ENCODE data around the gene OSBPL10.
"Not testable (repeated sequence)": the region's sequence is repeated elsewhere in the genome, so short reads cannot be mapped to it uniquely, and the experiment has no call there.

Gene OSBPL10

GRCh38 chr3:31861826-31862225, 119.2 kb downstream of the OSBPL10 start:
- Histone ChIP-seq H3K9me3 (ENCODE audit: low read length) (no peaks in the 10 kb centered on the region), H3K4me3 (ENCODE audit: low read depth in 1 of 2, low read length in 2 of 2) (no peak overlapping the region), H3K4me1 (ENCODE audit: insufficient read depth, low read length) (no peaks in the 10 kb centered on the region), H3K27ac (ENCODE audit: low read depth, low read length) (no peak overlapping the region), H3K27me3 (ENCODE audit: control insufficient read depth in 1 of 2, insufficient read depth in 2 of 2, low read length in 2 of 2) (no peaks in the 10 kb centered on the region), H3K9ac (ENCODE audit: low read length) (no peak overlapping the region), H3K36me3 (ENCODE audit: insufficient read depth, low read length) (no peaks in the 10 kb centered on the region)

GRCh38 chr3:31860642-31861041, 120.4 kb downstream of the OSBPL10 start:
- H3K4me3 ChIP-seq (ENCODE audit: low read depth in 1 of 2, low read length in 2 of 2); H3K4me1 ChIP-seq (ENCODE audit: insufficient read depth, low read length); H3K27ac ChIP-seq (ENCODE audit: low read depth, low read length); H3K9ac ChIP-seq (ENCODE audit: low read length); H3K36me3 ChIP-seq (ENCODE audit: insufficient read depth, low read length); H3K27me3 ChIP-seq (ENCODE audit: control insufficient read depth in 1 of 2, insufficient read depth in 2 of 2, low read length in 2 of 2); H3K9me3 ChIP-seq (ENCODE audit: low read length): not testable (repeated sequence)

GRCh38 chr3:31859245-31859644, 121.8 kb downstream of the OSBPL10 start:
- Histone ChIP-seq H3K27ac (ENCODE audit: low read depth, low read length) (no peak overlapping the region), H3K9ac (ENCODE audit: low read length) (no peak overlapping the region), H3K4me3 (ENCODE audit: low read depth in 1 of 2, low read length in 2 of 2) (no peak overlapping the region), H3K4me1 (ENCODE audit: insufficient read depth, low read length) (no peaks in the 10 kb centered on the region), H3K9me3 (ENCODE audit: low read length) (no peaks in the 10 kb centered on the region), H3K36me3 (ENCODE audit: insufficient read depth, low read length) (no peaks in the 10 kb centered on the region), H3K27me3 (ENCODE audit: control insufficient read depth in 1 of 2, insufficient read depth in 2 of 2, low read length in 2 of 2) (no peaks in the 10 kb centered on the region)

- no peaks in the 10 kb centered on the region for H3K36me3 ChIP-seq (ENCODE audit: insufficient read depth, low read length)
- no peak overlapping the region for H3K9ac ChIP-seq (ENCODE audit: low read length)
- no peaks in the 10 kb centered on the region for H3K4me1 ChIP-seq (ENCODE audit: insufficient read depth, low read length)
- H3K9me3 ChIP-seq (ENCODE audit: low read length) = no peaks in the 10 kb centered on the region
- no peaks in the 10 kb centered on the region for H3K27me3 ChIP-seq (ENCODE audit: control insufficient read depth in 1 of 2, insufficient read depth in 2 of 2, low read length in 2 of 2)
- H3K27ac ChIP-seq (ENCODE audit: low read depth, low read length) = no peak overlapping the region
- no peak overlapping the region for H3K4me3 ChIP-seq (ENCODE audit: low read depth in 1 of 2, low read length in 2 of 2)
These were observed 122.6 kb downstream of the OSBPL10 start for GRCh38 chr3:31858439-31858838.

- Histone ChIP-seq H3K9me3 (ENCODE audit: low read length) (no peaks in the 10 kb centered on the region), H3K27me3 (ENCODE audit: control insufficient read depth in 1 of 2, insufficient read depth in 2 of 2, low read length in 2 of 2) (no peaks in the 10 kb centered on the region), H3K9ac (ENCODE audit: low read length) (no peak overlapping the region), H3K27ac (ENCODE audit: low read depth, low read length) (no peak overlapping the region), H3K4me3 (ENCODE audit: low read depth in 1 of 2, low read length in 2 of 2) (no peak overlapping the region), H3K4me1 (ENCODE audit: insufficient read depth, low read length) (no peaks in the 10 kb centered on the region), H3K36me3 (ENCODE audit: insufficient read depth, low read length) (no peaks in the 10 kb centered on the region)
These were observed 127.5 kb downstream of the OSBPL10 start for GRCh38 chr3:31853580-31853979.

GRCh38 chr3:31851278-31851677, 129.8 kb downstream of the OSBPL10 start:
- H3K4me1 ChIP-seq (ENCODE audit: insufficient read depth, low read length) = no peaks in the 10 kb centered on the region
- no peaks in the 10 kb centered on the region for H3K9me3 ChIP-seq (ENCODE audit: low read length)
- no peak overlapping the region for H3K27ac ChIP-seq (ENCODE audit: low read depth, low read length)
- H3K27me3 ChIP-seq (ENCODE audit: control insufficient read depth in 1 of 2, insufficient read depth in 2 of 2, low read length in 2 of 2) = no peaks in the 10 kb centered on the region
- no peak overlapping the region for H3K4me3 ChIP-seq (ENCODE audit: low read depth in 1 of 2, low read length in 2 of 2)
- no peaks in the 10 kb centered on the region for H3K36me3 ChIP-seq (ENCODE audit: insufficient read depth, low read length)
- H3K9ac ChIP-seq (ENCODE audit: low read length) = no peak overlapping the region

GRCh38 chr3:31848911-31849310, 132.2 kb downstream of the OSBPL10 start:
- no peaks in the 10 kb centered on the region for H3K27me3 ChIP-seq (ENCODE audit: control insufficient read depth in 1 of 2, insufficient read depth in 2 of 2, low read length in 2 of 2)
- H3K4me3 ChIP-seq (ENCODE audit: low read depth in 1 of 2, low read length in 2 of 2) = no peak overlapping the region
- H3K9ac ChIP-seq (ENCODE audit: low read length) = no peak overlapping the region
- no peaks in the 10 kb centered on the region for H3K4me1 ChIP-seq (ENCODE audit: insufficient read depth, low read length)
- no peaks in the 10 kb centered on the region for H3K36me3 ChIP-seq (ENCODE audit: insufficient read depth, low read length)
- no peaks in the 10 kb centered on the region for H3K9me3 ChIP-seq (ENCODE audit: low read length)
- H3K27ac ChIP-seq (ENCODE audit: low read depth, low read length) = no peak overlapping the region

GRCh38 chr3:31848163-31848818, 132.8 kb downstream of the OSBPL10 start:
- Histone ChIP-seq H3K27ac (ENCODE audit: low read depth, low read length) (no peak overlapping the region), H3K27me3 (ENCODE audit: control insufficient read depth in 1 of 2, insufficient read depth in 2 of 2, low read length in 2 of 2) (no peaks in the 10 kb centered on the region), H3K36me3 (ENCODE audit: insufficient read depth, low read length) (no peaks in the 10 kb centered on the region), H3K4me1 (ENCODE audit: insufficient read depth, low read length) (no peaks in the 10 kb centered on the region), H3K4me3 (ENCODE audit: low read depth in 1 of 2, low read length in 2 of 2) (no peak overlapping the region), H3K9me3 (ENCODE audit: low read length) (no peaks in the 10 kb centered on the region), H3K9ac (ENCODE audit: low read length) (no peak overlapping the region)

GRCh38 chr3:31847760-31848159, 133.3 kb downstream of the OSBPL10 start:
- H3K9me3 ChIP-seq (ENCODE audit: low read length) = no peaks in the 10 kb centered on the region
- no peaks in the 10 kb centered on the region for H3K27me3 ChIP-seq (ENCODE audit: control insufficient read depth in 1 of 2, insufficient read depth in 2 of 2, low read length in 2 of 2)
- no peaks in the 10 kb centered on the region for H3K4me1 ChIP-seq (ENCODE audit: insufficient read depth, low read length)
- H3K27ac ChIP-seq (ENCODE audit: low read depth, low read length) = no peak overlapping the region
- no peak overlapping the region for H3K9ac ChIP-seq (ENCODE audit: low read length)
- H3K4me3 ChIP-seq (ENCODE audit: low read depth in 1 of 2, low read length in 2 of 2) = no peak overlapping the region
- H3K36me3 ChIP-seq (ENCODE audit: insufficient read depth, low read length) = no peaks in the 10 kb centered on the region

- Histone ChIP-seq H3K27ac (ENCODE audit: low read depth, low read length) (no peak overlapping the region), H3K4me1 (ENCODE audit: insufficient read depth, low read length) (no peaks in the 10 kb centered on the region), H3K4me3 (ENCODE audit: low read depth in 1 of 2, low read length in 2 of 2) (no peak overlapping the region), H3K27me3 (ENCODE audit: control insufficient read depth in 1 of 2, insufficient read depth in 2 of 2, low read length in 2 of 2) (no peaks in the 10 kb centered on the region), H3K9ac (ENCODE audit: low read length) (no peak overlapping the region), H3K9me3 (ENCODE audit: low read length) (no peaks in the 10 kb centered on the region), H3K36me3 (ENCODE audit: insufficient read depth, low read length) (no peaks in the 10 kb centered on the region)
These were observed 139.5 kb downstream of the OSBPL10 start for GRCh38 chr3:31841515-31841914.

GRCh38 chr3:31840252-31840651, 140.8 kb downstream of the OSBPL10 start:
- Histone ChIP-seq H3K4me1 (ENCODE audit: insufficient read depth, low read length) (no peaks in the 10 kb centered on the region), H3K36me3 (ENCODE audit: insufficient read depth, low read length) (no peaks in the 10 kb centered on the region), H3K27me3 (ENCODE audit: control insufficient read depth in 1 of 2, insufficient read depth in 2 of 2, low read length in 2 of 2) (no peaks in the 10 kb centered on the region), H3K9me3 (ENCODE audit: low read length) (no peaks in the 10 kb centered on the region), H3K27ac (ENCODE audit: low read depth, low read length) (no peak overlapping the region), H3K9ac (ENCODE audit: low read length) (no peak overlapping the region), H3K4me3 (ENCODE audit: low read depth in 1 of 2, low read length in 2 of 2) (no peak overlapping the region)

GRCh38 chr3:31839144-31839917, 141.7 kb downstream of the OSBPL10 start:
- Histone ChIP-seq H3K9ac (ENCODE audit: low read length) (no peak overlapping the region), H3K36me3 (ENCODE audit: insufficient read depth, low read length) (no peaks in the 10 kb centered on the region), H3K27me3 (ENCODE audit: control insufficient read depth in 1 of 2, insufficient read depth in 2 of 2, low read length in 2 of 2) (no peaks in the 10 kb centered on the region), H3K9me3 (ENCODE audit: low read length) (no peaks in the 10 kb centered on the region), H3K27ac (ENCODE audit: low read depth, low read length) (no peak overlapping the region), H3K4me3 (ENCODE audit: low read depth in 1 of 2, low read length in 2 of 2) (no peak overlapping the region), H3K4me1 (ENCODE audit: insufficient read depth, low read length) (no peaks in the 10 kb centered on the region)
